ENCODE data around the gene TEX30. TPM values are rescaled to one million over a fixed set of nuclear protein-coding genes. Genes with fewer than 3 reads are reported as not detected.

The TEX30 gene
- total RNA-seq, 4 donors from 2014 or later = 6.6 to 20.9 (median 12.4) TPM

DNA sequence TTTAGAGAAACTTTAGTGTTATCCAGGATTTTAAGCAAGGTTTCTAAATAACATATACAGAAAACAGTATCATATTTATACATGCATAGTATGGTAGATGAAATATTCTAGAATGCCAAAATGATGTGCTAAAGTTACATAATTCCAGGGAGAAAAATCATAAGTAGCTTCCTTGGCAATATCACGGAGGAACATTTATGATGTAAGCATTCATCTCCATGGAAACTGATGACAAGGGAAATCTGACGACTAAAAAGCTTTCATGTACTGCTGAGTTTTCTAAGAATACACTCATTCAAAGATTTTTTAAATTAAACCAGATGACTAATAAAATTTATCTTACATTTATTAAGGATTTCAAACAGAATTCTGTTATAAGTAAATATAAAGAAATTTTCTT, 4.7 kb downstream of the TEX30 start:
- Histone ChIP-seq H3K27me3 (no peaks in the 10 kb centered on the region), H3K9me3 (no peaks in the 10 kb centered on the region), H3K27ac (no peak overlapping the region), H3K4me1 (peaks cover 5 to 17% (median 8%) of the 10 kb centered on the region in 3 donors), H3K36me3 (peaks cover 0 to 26% (median 0%) of the 10 kb centered on the region in 3 donors), H3K4me3 (no peak overlapping the region)
- intact Hi-C loops (cut with DNase I) = no loop called here
- DNase-seq = no peak
- WGBS, 2 donors = 47 to 63% methylated on average over 2 of the region's 2 CpGs
- TF ChIP-seq, protein P1, sequence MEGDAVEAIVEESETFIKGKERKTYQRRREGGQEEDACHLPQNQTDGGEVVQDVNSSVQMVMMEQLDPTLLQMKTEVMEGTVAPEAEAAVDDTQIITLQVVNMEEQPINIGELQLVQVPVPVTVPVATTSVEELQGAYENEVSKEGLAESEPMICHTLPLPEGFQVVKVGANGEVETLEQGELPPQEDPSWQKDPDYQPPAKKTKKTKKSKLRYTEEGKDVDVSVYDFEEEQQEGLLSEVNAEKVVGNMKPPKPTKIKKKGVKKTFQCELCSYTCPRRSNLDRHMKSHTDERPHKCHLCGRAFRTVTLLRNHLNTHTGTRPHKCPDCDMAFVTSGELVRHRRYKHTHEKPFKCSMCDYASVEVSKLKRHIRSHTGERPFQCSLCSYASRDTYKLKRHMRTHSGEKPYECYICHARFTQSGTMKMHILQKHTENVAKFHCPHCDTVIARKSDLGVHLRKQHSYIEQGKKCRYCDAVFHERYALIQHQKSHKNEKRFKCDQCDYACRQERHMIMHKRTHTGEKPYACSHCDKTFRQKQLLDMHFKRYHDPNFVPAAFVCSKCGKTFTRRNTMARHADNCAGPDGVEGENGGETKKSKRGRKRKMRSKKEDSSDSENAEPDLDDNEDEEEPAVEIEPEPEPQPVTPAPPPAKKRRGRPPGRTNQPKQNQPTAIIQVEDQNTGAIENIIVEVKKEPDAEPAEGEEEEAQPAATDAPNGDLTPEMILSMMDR (IDR thresholded peaks at IDR 0.05) = no peak
- TF ChIP-seq POLR2A (IDR thresholded peaks at IDR 0.05) = no peak

DNA sequence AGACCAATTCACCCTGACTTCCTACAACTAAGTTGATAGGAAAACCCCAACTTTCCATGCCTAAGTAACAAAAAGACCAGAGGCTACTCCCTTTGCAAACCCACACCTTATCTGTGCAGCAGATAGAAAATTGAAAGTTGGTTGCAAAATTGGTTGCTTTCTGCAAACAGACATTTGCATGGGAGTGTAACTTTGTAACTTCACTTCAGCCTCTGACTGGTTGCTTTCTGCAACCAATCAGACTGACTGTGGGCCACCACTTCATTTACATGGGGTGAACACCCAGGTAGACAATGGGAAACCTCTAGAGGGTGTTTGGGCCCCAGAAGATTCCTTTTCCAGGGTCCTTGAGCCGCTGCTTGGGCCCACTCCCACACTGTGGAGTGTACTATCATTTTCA, 9.8 kb downstream of the TEX30 start:
- no peak for TF ChIP-seq POLR2A (IDR thresholded peaks at IDR 0.05)
- TF ChIP-seq, protein P1 (IDR thresholded peaks at IDR 0.05) = no peak
- H3K27ac ChIP-seq = no peak overlapping the region
- peaks cover 0 to 26% (median 0%) of the 10 kb centered on the region in 3 donors for H3K36me3 ChIP-seq
- H3K9me3 ChIP-seq = no peaks in the 10 kb centered on the region
- intact Hi-C loops (cut with DNase I) = no loop called here
- no peaks in the 10 kb centered on the region for H3K4me1 ChIP-seq
- H3K27me3 ChIP-seq = no peaks in the 10 kb centered on the region
- H3K4me3 ChIP-seq = no peak overlapping the region
- WGBS, 2 donors = 88% methylated on average over 1 of the region's 1 CpG
- DNase-seq = no peak

DNA sequence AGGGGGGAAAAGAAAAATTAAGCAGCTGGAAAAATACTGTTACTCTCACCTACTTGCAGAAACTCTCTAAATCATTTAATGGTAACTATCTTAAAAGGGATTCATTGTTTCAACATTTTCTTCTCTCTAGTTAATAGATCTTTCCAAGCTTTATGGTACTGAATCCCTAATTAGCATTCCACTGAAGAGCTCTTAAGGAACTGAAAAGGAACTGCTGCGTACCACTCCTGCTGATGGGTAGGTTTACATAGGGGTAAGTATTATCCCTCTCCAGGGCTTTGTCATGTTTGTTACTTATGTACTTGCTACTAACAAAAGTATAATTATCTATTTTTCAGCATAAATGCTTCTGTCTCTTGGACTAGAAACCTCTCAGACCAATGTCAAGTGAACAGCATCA, 12.5 kb downstream of the TEX30 start:
- DNase-seq = no peak
- intact Hi-C loops (cut with DNase I) = no loop called here
- 64 to 100% methylated on average over 1 of the region's 1 CpG for WGBS, 2 donors

DNA sequence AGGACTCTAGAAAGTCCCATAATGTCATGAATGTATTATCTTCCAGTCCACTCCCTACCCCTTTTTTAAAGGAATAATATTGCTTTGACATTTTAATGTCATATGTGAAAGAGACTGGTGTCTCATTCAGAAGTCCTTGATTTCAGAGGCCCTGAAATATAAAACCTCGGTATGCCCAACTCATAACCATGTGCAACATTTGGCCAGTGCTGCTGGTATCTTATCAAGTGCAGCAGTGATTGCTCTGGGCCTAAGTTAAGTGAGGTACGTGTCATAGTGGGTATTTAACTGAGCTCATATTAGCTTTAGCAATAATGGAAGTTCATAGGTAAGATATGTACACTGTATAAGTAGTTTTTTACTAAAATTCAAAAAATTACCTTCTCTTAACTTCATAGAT, 14.7 kb downstream of the TEX30 start:
- no peaks in the 10 kb centered on the region for H3K4me1 ChIP-seq
- H3K4me3 ChIP-seq = no peak overlapping the region
- intact Hi-C loops (cut with DNase I) = no loop called here
- TF ChIP-seq, protein P1 (IDR thresholded peaks at IDR 0.05) = no peak
- no peak for TF ChIP-seq POLR2A (IDR thresholded peaks at IDR 0.05)
- DNase-seq = no peak
- H3K9me3 ChIP-seq = no peaks in the 10 kb centered on the region
- no peak overlapping the region for H3K27ac ChIP-seq
- 83 to 85% methylated on average over 2 of the region's 2 CpGs for WGBS, 2 donors
- H3K27me3 ChIP-seq = no peaks in the 10 kb centered on the region
- no peaks in the 10 kb centered on the region for H3K36me3 ChIP-seq

More for the DNA sequence above, 12.5 kb downstream of the TEX30 start:
- no peak overlapping the region for H3K27ac ChIP-seq
- no peak overlapping the region for H3K4me3 ChIP-seq
- no peaks in the 10 kb centered on the region for H3K27me3 ChIP-seq
- TF ChIP-seq POLR2A (IDR thresholded peaks at IDR 0.05) = no peak
- TF ChIP-seq, protein P1 (IDR thresholded peaks at IDR 0.05) = no peak
- no peaks in the 10 kb centered on the region for H3K9me3 ChIP-seq
- peaks cover 0 to 7% (median 0%) of the 10 kb centered on the region in 3 donors for H3K36me3 ChIP-seq
- no peaks in the 10 kb centered on the region for H3K4me1 ChIP-seq

DNA sequence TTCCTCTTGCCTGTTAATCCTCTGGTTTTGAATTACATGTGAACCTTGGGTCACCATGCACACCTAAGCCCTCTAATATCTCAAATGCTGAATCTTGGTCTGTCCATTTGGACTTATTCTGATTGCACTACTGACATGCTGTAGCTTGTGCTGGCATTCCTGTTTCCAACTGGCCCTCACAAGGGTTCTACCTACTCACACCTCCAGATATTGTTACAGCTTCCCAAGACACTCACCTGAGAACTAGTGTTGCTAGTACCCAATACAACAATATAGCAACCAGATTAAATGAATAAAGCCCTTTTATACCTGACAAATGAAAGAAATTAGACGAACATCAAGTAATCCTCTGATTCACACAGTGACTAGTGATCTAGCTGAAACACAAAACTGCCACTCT, 16.6 kb downstream of the TEX30 start:
- Histone ChIP-seq H3K4me1 (no peaks in the 10 kb centered on the region), H3K36me3 (no peaks in the 10 kb centered on the region), H3K27me3 (no peaks in the 10 kb centered on the region), H3K27ac (no peak overlapping the region), H3K9me3 (no peaks in the 10 kb centered on the region), H3K4me3 (no peak overlapping the region)
- TF ChIP-seq POLR2A (IDR thresholded peaks at IDR 0.05) = no peak
- TF ChIP-seq, protein P1 (IDR thresholded peaks at IDR 0.05) = no peak
- no peak for DNase-seq
- 19 to 50% methylated on average over 1 of the region's 1 CpG for WGBS, 2 donors
- intact Hi-C loops (cut with DNase I) = no loop called here

Data from esophagus squamous epithelium (tissue), 5 donors.